SK-N-MC (cell line): ENCODE data around the gene MYOF.

Source experiments
- EZH2 ChIP-seq: fragments of 200-600 bp; sonication (generic); IDR thresholded peaks from one replicate; pipeline ENCODE4 v1.6.1; 2017; ENCODE audit warnings: antibody characterized with exemption
- POLR2AphosphoS5 ChIP-seq: IDR thresholded peaks from 2 replicates; pipeline ENCODE4 v1.6.1; 2012; ENCODE audit warnings: mild to moderate bottlenecking, low read depth, low read length, borderline replicate concordance

GRCh38 chr10:93476756-93477155 is 5.4 kb downstream of the MYOF start:
- TF ChIP-seq POLR2AphosphoS5 (no peak), EZH2 (no peak)
